A549 (cell line): Measurements from ENCODE around the gene PLXNA1. TPM values are rescaled to one million over a fixed set of nuclear protein-coding genes. Genes with fewer than 3 reads are reported as not detected.

ENCODE experiments used
- ATAC-seq, 2 experiments: fragments of 200-7000 bp in 1 of 2; fragments of >200 bp in 1 of 2; cut with Nextera tagmentation in 1 of 2; cut with Tn5 transposase in 1 of 2; 3 replicates each; pipeline versions ENCODE4 v1.8.0 to v1.9.1; 2018 to 2020; ENCODE audit warnings: mild to moderate bottlenecking in 1 of 2, moderate library complexity in 1 of 2
- CTCF ChIA-PET: fragments of 300-600 bp; sonication (Branson Sonifier 250); formaldehyde crosslinking; extraction: SDS; loops from one replicate; lab custom pipeline; 2021; ENCODE audit warnings: antibody characterized with exemption, inconsistent platforms; lab: Yijun Ruan, JAX
- POLR2A ChIA-PET: fragments of 350-600 bp; formaldehyde crosslinking; extraction: SDS; loops from one replicate; lab custom pipeline; 2021; ENCODE audit warnings: antibody characterized with exemption, inconsistent platforms; lab: Yijun Ruan, JAX
- DNase-seq, 2 experiments: peaks; one replicate each; pipeline versions ENCODE4 v3.0.0 to v3.0.0-alpha.2; 2011 to 2016; ENCODE audit warnings: low read depth in 1 of 2, low spot score in 1 of 2
- FAIRE-seq: peaks from 2 replicates; lab custom pipeline; 2011; peaks lifted over from hg19 to GRCh38; lab: Jason Lieb, UNC
- H3K27ac ChIP-seq, 2 experiments: fragments of >200 bp; sonication (Bioruptor Twin); formaldehyde crosslinking; 3 replicates each; pipeline ENCODE4 v1.5.1; 2016 to 2017
- H3K4me1 ChIP-seq: fragments of >200 bp; sonication (Bioruptor Twin); formaldehyde crosslinking; 3 replicates; pipeline ENCODE4 v1.6.1; 2016
- H3K4me2 ChIP-seq: fragments of >200 bp; sonication (Bioruptor Twin); formaldehyde crosslinking; 3 replicates; pipeline ENCODE4 v1.6.1; 2016
- H3K4me3 ChIP-seq: fragments of >200 bp; sonication (Bioruptor Twin); formaldehyde crosslinking; 3 replicates; pipeline ENCODE4 v1.5.1; 2016
- H3K9me3 ChIP-seq: fragments of >200 bp; sonication (Bioruptor Twin); formaldehyde crosslinking; 3 replicates; pipeline ENCODE4 v1.6.1; 2016
- BHLHE40 ChIP-seq: IDR thresholded peaks from 2 replicates; pipeline ENCODE4 v1.6.1; 2012; ENCODE audit warnings: low read depth, low read length, inconsistent platforms
- CBX8 ChIP-seq: fragments of 200-600 bp; sonication (generic); IDR thresholded peaks from 2 replicates; pipeline ENCODE4 v1.6.1; 2016
- EHF ChIP-seq: fragments of 250-450 bp; sonication (Bioruptor Pico); IDR thresholded peaks from 2 replicates; pipeline ENCODE4 v1.5.0; 2020; ENCODE audit warnings: mild to moderate bottlenecking
- EP300 ChIP-seq, 2 experiments: fragments of >200 bp; sonication (Bioruptor Twin); formaldehyde crosslinking; IDR thresholded peaks; 2 replicates in 1 of 2; 3 replicates in 1 of 2; pipeline ENCODE4 v1.6.1; 2016 to 2017
- ESRRA ChIP-seq: fragments of 150-350 bp; IDR thresholded peaks from 2 replicates; pipeline ENCODE4 v1.6.1; 2014; ENCODE audit warnings: mild to moderate bottlenecking, low read length, borderline replicate concordance
- FOSL2 ChIP-seq, 2 experiments: fragments of 450-650 bp in 1 of 2; fragments of >200 bp in 1 of 2; sonication (Bioruptor Twin) in 1 of 2; formaldehyde crosslinking; IDR thresholded peaks; 2 replicates each; pipeline versions ENCODE4 v1.5.0 to v1.6.1; 2016 to 2020; ENCODE audit warnings: mild to moderate bottlenecking in 1 of 2, moderate library complexity in 1 of 2
- HES2 ChIP-seq: fragments of >200 bp; sonication (Bioruptor Twin); formaldehyde crosslinking; IDR thresholded peaks from 2 replicates; pipeline ENCODE4 v1.6.1; 2016
- HOXA7 ChIP-seq: fragments of 250-450 bp; sonication (Bioruptor Pico); IDR thresholded peaks from 2 replicates; pipeline ENCODE4 v1.5.0; 2020; ENCODE audit warnings: mild to moderate bottlenecking, moderate library complexity
- HOXB5 ChIP-seq: fragments of 250-450 bp; sonication (Bioruptor Pico); IDR thresholded peaks from 2 replicates; pipeline ENCODE4 v1.5.0; 2020; ENCODE audit warnings: mild to moderate bottlenecking, moderate library complexity
- JUN ChIP-seq, 2 experiments: fragments of >200 bp; sonication (Bioruptor Twin); formaldehyde crosslinking; IDR thresholded peaks; 2 replicates in 1 of 2; 3 replicates in 1 of 2; pipeline ENCODE4 v1.6.1; 2016 to 2017
- JUNB ChIP-seq: fragments of >200 bp; sonication (Bioruptor Twin); formaldehyde crosslinking; IDR thresholded peaks from 2 replicates; pipeline ENCODE4 v1.6.1; 2016
- MAX ChIP-seq: IDR thresholded peaks from 2 replicates; pipeline ENCODE4 v1.6.1; 2012
- MAZ ChIP-seq: fragments of 150-350 bp; IDR thresholded peaks from 2 replicates; pipeline ENCODE4 v1.6.1; 2014; ENCODE audit warnings: antibody characterized with exemption, low read depth, low read length, borderline replicate concordance
- NPAS2 ChIP-seq: fragments of 250-450 bp; sonication (Bioruptor Pico); IDR thresholded peaks from 2 replicates; pipeline ENCODE4 v1.8.0; 2022; ENCODE audit warnings: mild to moderate bottlenecking, moderate library complexity, borderline replicate concordance
- NR3C1 ChIP-seq: fragments of >200 bp; sonication (Bioruptor Twin); formaldehyde crosslinking; IDR thresholded peaks from 3 replicates; pipeline ENCODE4 v1.6.1; 2017
- POLR2AphosphoS2 ChIP-seq: conservative IDR thresholded peaks from 2 replicates; pipeline ENCODE4 v1.6.1; 2012; ENCODE audit warnings: low read length, improper control_type of control experiment, inconsistent platforms
- RAD21 ChIP-seq, 2 experiments: fragments of >200 bp in 1 of 2; sonication (Bioruptor Twin) in 1 of 2; formaldehyde crosslinking in 1 of 2; IDR thresholded peaks in 1 of 2; conservative IDR thresholded peaks in 1 of 2; 2 replicates in 1 of 2; 3 replicates in 1 of 2; pipeline ENCODE4 v1.6.1; 2012 to 2018; ENCODE audit warnings: inconsistent platforms in 1 of 2
- RFX5 ChIP-seq: fragments of 450-650 bp; IDR thresholded peaks from 2 replicates; pipeline ENCODE4 v1.7.1; 2014; ENCODE audit warnings: antibody characterized with exemption, mild to moderate bottlenecking, moderate library complexity
- RNF2 ChIP-seq: fragments of 200-600 bp; sonication (generic); IDR thresholded peaks from 2 replicates; pipeline ENCODE4 v1.6.1; 2016; ENCODE audit warnings: low read depth, mild to moderate bottlenecking, antibody characterized with exemption, moderate library complexity, borderline replicate concordance
- ZC3H11A ChIP-seq: fragments of 450-650 bp; IDR thresholded peaks from 2 replicates; pipeline ENCODE4 v1.6.1; 2014; ENCODE audit warnings: antibody characterized with exemption, mild to moderate bottlenecking
- WGBS: methylation state at CpG from one replicate; pipeline ENCODE4 v1.1.6; 2017; ENCODE audit errors: missing lambda C conversion rate; 5-methylcytosine and 5-hydroxymethylcytosine counted together
- polyA plus RNA-seq, 4 experiments: library from polyadenylated mRNA; depleted of rRNA in 3 of 4; stranded (reverse); fragments of >200 nt; fragmentation: RNase III in 1 of 4; extraction: RNeasy Plus Mini Kit Qiagen cat#74134 plus additional on column Dnase treatment in 1 of 4; gene quantifications; 2 replicates in 3 of 4; 3 replicates in 1 of 4; pipeline ENCODE4 v1.2.3, GENCODE V29; 2011 to 2017
- TF ChIP-seq, protein P1 (sequence below): fragments of 250-450 bp; sonication (Bioruptor Pico); IDR thresholded peaks from 2 replicates; pipeline ENCODE4 v1.5.0; 2021; ENCODE audit warnings: mild to moderate bottlenecking, moderate library complexity, borderline replicate concordance
- TF ChIP-seq, protein P2 (sequence below): fragments of >200 bp; sonication (Bioruptor Twin); formaldehyde crosslinking; IDR thresholded peaks from 3 replicates; pipeline ENCODE4 v1.6.1; 2016

Gene PLXNA1
- polyA plus RNA-seq, 2 of the 4 experiments (the other 2 are of a cell fraction): 9.1 to 16.3 TPM

DNA sequence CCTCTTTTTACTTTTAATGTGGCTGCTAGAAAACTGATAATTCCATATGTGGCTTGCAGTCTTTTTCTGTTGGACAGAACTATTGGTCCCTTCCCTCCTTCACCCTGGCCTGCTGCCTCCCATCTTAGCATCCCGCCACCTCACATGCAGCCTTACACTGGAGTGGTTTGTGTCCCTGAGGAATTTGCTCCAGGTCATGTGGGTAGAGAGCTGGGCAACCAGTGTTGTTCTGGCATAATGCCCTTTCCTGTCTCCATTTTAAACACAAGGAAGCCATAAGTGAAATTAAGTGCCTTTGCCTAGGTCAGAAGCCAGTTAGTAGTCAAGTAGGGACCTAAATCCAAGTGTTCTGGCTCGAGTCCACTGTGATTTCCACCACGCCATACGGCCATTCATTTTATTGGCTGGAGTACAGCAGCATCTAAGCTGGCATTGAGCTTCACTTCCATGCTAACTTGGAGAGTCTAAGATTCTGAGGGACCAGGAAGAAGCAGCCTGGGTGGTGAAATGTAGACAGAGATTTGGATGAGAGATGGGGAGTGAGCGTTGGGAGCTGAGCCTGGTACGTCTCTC, 46.0 kb upstream of the PLXNA1 start (continued):
- TF ChIP-seq, protein P1, sequence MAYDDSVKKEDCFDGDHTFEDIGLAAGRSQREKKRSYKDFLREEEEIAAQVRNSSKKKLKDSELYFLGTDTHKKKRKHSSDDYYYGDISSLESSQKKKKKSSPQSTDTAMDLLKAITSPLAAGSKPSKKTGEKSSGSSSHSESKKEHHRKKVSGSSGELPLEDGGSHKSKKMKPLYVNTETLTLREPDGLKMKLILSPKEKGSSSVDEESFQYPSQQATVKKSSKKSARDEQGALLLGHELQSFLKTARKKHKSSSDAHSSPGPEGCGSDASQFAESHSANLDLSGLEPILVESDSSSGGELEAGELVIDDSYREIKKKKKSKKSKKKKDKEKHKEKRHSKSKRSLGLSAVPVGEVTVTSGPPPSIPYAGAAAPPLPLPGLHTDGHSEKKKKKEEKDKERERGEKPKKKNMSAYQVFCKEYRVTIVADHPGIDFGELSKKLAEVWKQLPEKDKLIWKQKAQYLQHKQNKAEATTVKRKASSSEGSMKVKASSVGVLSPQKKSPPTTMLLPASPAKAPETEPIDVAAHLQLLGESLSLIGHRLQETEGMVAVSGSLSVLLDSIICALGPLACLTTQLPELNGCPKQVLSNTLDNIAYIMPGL: no peak

DNA sequence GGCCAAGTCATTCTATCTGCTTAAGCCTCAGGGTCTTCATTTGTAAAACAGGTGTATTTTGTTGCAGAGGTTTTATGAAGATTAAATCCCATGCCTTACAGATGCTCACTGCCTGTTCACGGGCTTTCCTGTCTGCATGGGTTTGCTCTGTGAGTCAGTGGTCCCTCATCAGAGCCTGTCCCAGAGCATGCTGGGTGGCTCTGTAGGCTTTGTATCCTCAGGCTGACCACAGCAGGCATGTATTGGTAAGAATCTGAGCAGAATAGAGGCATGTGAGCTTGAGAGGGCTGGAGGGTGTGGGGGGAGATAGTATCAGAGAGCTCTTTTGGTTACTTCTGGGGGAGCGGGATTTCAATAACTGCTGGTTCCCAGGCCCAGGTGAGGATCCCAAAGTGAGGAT, 45.4 kb upstream of the PLXNA1 start:
- WGBS: 76% methylated on average over 2 of the region's 2 CpGs
- DNase-seq: no peak
- H3K4me2 ChIP-seq: no peak overlapping the region
- no peak overlapping the region for H3K27ac ChIP-seq
- FAIRE-seq: no peak
- no peak overlapping the region for H3K4me3 ChIP-seq
- H3K4me1 ChIP-seq: no peaks in the 10 kb centered on the region
- ChIA-PET CTCF (interaction anchor here (1.1 kb wide), 1 partner anchor 45 kb away, joined by 4 read pairs; the partner anchor contains the start of gene PLXNA1), POLR2A (no interaction called here)
- no peaks in the 10 kb centered on the region for H3K9me3 ChIP-seq
- no peak for ATAC-seq
- TF ChIP-seq EP300 (IDR thresholded peaks at IDR 0.05) (no peak), CBX8 (no peak), RFX5 (no peak), RAD21 (conservative IDR thresholded peaks at IDR 0.05 in 1 of 2, IDR thresholded peaks at IDR 0.05 in 1 of 2) (no peak), ESRRA (no peak), ZC3H11A (no peak), POLR2AphosphoS2 (no peak), MAX (no peak), HOXB5 (CRISPR knock-in tag) (no peak), HES2 (no peak), EHF (CRISPR knock-in tag) (no peak), NR3C1 (no peak), MAZ (no peak), FOSL2 (IDR thresholded peaks at IDR 0.05) (no peak), FOSL2 (CRISPR knock-in tag; IDR thresholded peaks at IDR 0.05) (no peak), HOXA7 (no peak), JUNB (no peak), RNF2 (no peak)
- TF ChIP-seq, protein P2, sequence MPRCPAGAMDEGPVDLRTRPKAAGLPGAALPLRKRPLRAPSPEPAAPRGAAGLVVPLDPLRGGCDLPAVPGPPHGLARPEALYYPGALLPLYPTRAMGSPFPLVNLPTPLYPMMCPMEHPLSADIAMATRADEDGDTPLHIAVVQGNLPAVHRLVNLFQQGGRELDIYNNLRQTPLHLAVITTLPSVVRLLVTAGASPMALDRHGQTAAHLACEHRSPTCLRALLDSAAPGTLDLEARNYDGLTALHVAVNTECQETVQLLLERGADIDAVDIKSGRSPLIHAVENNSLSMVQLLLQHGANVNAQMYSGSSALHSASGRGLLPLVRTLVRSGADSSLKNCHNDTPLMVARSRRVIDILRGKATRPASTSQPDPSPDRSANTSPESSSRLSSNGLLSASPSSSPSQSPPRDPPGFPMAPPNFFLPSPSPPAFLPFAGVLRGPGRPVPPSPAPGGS: no peak

- TF ChIP-seq NPAS2 (CRISPR knock-in tag) (no peak), HES2 (no peak), JUNB (no peak), RAD21 (conservative IDR thresholded peaks at IDR 0.05 in 1 of 2, IDR thresholded peaks at IDR 0.05 in 1 of 2) (no peak), BHLHE40 (no peak), JUN (IDR thresholded peaks at IDR 0.05) (no peak)
- no peak for DNase-seq
Observed at GRCh38 chr3:126937973-126938372, 44.9 kb upstream of the PLXNA1 start.

More at GRCh38 chr3:126937973-126938372, 44.9 kb upstream of the PLXNA1 start:
- FAIRE-seq: no peak
- WGBS: 80% methylated on average over 4 of the region's 7 CpGs
- Histone ChIP-seq H3K4me1 (no peaks in the 10 kb centered on the region), H3K4me3 (no peak overlapping the region), H3K27ac (no peak overlapping the region), H3K9me3 (no peaks in the 10 kb centered on the region), H3K4me2 (no peak overlapping the region)
- ATAC-seq: no peak
- POLR2A ChIA-PET: no interaction called here
- CTCF ChIA-PET: interaction anchor here (0.8 kb wide), 1 partner anchor 45 kb away, joined by 3 read pairs; the partner anchor contains the start of gene PLXNA1
